GM10266 (cell line): ENCODE measurements around the gene CASP4.

Source experiments
- DNase-seq: peaks from one replicate; pipeline ENCODE4 v3.0.0; 2012; ENCODE audit errors: extremely low spot score
- TF ChIP-seq, protein P1 (sequence below): IDR thresholded peaks from 2 replicates; pipeline ENCODE4 v1.5.1; 2012; ENCODE audit warnings: mild to moderate bottlenecking, low read depth; ENCODE audit not compliant: control insufficient read depth, insufficient read depth; ENCODE audit errors: missing control alignments

CASP4 gene

DNA sequence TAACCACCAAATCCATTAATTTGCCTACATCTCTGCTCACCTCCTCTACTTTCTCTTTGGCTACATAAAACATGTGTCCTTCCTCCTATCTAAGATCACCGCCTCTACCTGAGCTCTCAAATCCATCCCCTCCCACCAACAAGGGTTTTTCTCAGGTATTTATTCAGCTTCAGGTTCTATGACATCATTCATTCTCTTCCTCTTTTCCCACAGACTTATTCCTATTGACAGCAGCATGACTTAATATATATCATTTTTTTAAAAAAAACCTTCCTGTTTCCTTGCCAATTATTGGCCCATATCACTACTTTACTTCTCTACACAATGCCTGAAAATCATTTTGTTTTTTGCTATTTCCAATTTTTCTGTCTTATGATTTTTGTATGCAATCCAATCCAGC, 74.5 kb downstream of the CASP4 start:
- DNase-seq: no peak
- TF ChIP-seq, protein P1, sequence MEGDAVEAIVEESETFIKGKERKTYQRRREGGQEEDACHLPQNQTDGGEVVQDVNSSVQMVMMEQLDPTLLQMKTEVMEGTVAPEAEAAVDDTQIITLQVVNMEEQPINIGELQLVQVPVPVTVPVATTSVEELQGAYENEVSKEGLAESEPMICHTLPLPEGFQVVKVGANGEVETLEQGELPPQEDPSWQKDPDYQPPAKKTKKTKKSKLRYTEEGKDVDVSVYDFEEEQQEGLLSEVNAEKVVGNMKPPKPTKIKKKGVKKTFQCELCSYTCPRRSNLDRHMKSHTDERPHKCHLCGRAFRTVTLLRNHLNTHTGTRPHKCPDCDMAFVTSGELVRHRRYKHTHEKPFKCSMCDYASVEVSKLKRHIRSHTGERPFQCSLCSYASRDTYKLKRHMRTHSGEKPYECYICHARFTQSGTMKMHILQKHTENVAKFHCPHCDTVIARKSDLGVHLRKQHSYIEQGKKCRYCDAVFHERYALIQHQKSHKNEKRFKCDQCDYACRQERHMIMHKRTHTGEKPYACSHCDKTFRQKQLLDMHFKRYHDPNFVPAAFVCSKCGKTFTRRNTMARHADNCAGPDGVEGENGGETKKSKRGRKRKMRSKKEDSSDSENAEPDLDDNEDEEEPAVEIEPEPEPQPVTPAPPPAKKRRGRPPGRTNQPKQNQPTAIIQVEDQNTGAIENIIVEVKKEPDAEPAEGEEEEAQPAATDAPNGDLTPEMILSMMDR: no peak
